Lower leg skin (tissue), 3 donors: ENCODE data around the gene RAP1GAP2.
"Not testable (repeated sequence)": the region's sequence is repeated elsewhere in the genome, so short reads cannot be mapped to it uniquely, and the experiment has no call there.

Experiments used
- POLR2A ChIP-seq, 2 donors: fragments of 450-650 bp; IDR thresholded peaks; one replicate each; pipeline ENCODE4 v1.6.1; 2016 to 2017; ENCODE audit warnings: antibody characterized with exemption in 2 of 2, mild to moderate bottlenecking in 1 of 2, moderate library complexity in 1 of 2
- TF ChIP-seq, protein P1 (sequence below), 3 donors: fragments of 450-650 bp; IDR thresholded peaks; one replicate each; pipeline ENCODE4 v1.5.1; 2016; ENCODE audit warnings: antibody characterized with exemption in 3 of 3, mild to moderate bottlenecking in 3 of 3, moderate library complexity in 2 of 3

DNA sequence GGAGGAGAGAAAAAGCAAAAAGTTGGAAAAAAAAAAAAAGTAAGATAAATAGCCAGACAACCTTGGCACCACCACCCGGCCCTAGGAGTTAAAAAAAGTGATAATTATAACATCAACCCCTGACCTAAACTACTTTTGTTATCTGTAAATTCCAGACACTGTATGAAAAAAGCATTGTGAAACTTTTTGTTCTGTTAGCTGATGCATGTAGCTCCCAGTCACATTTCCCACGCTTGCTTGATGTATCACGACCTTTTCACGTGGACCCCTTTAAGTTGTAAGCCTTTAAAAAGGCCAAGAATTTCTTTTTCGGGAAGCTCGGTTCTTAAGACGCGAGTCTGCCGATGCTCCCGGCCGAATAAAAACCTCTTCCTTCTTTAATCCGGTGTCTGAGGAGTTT is 10.9 kb upstream of the RAP1GAP2 start:
- TF ChIP-seq, protein P1, sequence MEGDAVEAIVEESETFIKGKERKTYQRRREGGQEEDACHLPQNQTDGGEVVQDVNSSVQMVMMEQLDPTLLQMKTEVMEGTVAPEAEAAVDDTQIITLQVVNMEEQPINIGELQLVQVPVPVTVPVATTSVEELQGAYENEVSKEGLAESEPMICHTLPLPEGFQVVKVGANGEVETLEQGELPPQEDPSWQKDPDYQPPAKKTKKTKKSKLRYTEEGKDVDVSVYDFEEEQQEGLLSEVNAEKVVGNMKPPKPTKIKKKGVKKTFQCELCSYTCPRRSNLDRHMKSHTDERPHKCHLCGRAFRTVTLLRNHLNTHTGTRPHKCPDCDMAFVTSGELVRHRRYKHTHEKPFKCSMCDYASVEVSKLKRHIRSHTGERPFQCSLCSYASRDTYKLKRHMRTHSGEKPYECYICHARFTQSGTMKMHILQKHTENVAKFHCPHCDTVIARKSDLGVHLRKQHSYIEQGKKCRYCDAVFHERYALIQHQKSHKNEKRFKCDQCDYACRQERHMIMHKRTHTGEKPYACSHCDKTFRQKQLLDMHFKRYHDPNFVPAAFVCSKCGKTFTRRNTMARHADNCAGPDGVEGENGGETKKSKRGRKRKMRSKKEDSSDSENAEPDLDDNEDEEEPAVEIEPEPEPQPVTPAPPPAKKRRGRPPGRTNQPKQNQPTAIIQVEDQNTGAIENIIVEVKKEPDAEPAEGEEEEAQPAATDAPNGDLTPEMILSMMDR (IDR thresholded peaks at IDR 0.05): not testable (repeated sequence)
- TF ChIP-seq POLR2A (IDR thresholded peaks at IDR 0.05): not testable (repeated sequence)
